ENCODE data around the gene DCST2. TPM values are rescaled to one million over a fixed set of nuclear protein-coding genes. Genes with fewer than 3 reads are reported as not detected.

Gene DCST2
- total and polyA plus RNA-seq, 9 of the 15 experiments (the other 6 are each of a cell fraction or from before 2014, with no cell fraction given): 0.09 to 0.49 (median 0.11) TPM; not detected in 3

- TF ChIP-seq ETV1 (tag; conservative IDR thresholded peaks at IDR 0.05; ENCODE audit: low read depth) (no peak), ZBTB11 (CRISPR knock-in tag; IDR thresholded peaks at IDR 0.05) (no peak), POLR3G (IDR thresholded peaks at IDR 0.05; ENCODE audit: extremely low read depth, insufficient read length, insufficient replicate concordance) (no peak), STAG1 (CRISPR knock-in tag; IDR thresholded peaks at IDR 0.05; ENCODE audit: borderline replicate concordance) (no peak), YBX1 (IDR thresholded peaks at IDR 0.05) (no peak), EP400 (IDR thresholded peaks at IDR 0.05) (no peak), GATAD2A (IDR thresholded peaks at IDR 0.05) (no peak), USF1 (CRISPR knock-in tag; IDR thresholded peaks at IDR 0.05) (no peak), TEAD4 (IDR thresholded peaks at IDR 0.05; ENCODE audit: low read length) (no peak), TEAD4 (CRISPR knock-in tag; IDR thresholded peaks at IDR 0.05; ENCODE audit: borderline replicate concordance) (no peak), SIN3B (IDR thresholded peaks at IDR 0.05; ENCODE audit: low read depth) (no peak)
- TF ChIP-seq, protein P1, sequence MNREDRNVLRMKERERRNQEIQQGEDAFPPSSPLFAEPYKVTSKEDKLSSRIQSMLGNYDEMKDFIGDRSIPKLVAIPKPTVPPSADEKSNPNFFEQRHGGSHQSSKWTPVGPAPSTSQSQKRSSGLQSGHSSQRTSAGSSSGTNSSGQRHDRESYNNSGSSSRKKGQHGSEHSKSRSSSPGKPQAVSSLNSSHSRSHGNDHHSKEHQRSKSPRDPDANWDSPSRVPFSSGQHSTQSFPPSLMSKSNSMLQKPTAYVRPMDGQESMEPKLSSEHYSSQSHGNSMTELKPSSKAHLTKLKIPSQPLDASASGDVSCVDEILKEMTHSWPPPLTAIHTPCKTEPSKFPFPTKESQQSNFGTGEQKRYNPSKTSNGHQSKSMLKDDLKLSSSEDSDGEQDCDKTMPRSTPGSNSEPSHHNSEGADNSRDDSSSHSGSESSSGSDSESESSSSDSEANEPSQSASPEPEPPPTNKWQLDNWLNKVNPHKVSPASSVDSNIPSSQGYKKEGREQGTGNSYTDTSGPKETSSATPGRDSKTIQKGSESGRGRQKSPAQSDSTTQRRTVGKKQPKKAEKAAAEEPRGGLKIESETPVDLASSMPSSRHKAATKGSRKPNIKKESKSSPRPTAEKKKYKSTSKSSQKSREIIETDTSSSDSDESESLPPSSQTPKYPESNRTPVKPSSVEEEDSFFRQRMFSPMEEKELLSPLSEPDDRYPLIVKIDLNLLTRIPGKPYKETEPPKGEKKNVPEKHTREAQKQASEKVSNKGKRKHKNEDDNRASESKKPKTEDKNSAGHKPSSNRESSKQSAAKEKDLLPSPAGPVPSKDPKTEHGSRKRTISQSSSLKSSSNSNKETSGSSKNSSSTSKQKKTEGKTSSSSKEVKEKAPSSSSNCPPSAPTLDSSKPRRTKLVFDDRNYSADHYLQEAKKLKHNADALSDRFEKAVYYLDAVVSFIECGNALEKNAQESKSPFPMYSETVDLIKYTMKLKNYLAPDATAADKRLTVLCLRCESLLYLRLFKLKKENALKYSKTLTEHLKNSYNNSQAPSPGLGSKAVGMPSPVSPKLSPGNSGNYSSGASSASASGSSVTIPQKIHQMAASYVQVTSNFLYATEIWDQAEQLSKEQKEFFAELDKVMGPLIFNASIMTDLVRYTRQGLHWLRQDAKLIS (CRISPR knock-in tag; IDR thresholded peaks at IDR 0.05): no peak
- TF ChIP-seq, protein P2, sequence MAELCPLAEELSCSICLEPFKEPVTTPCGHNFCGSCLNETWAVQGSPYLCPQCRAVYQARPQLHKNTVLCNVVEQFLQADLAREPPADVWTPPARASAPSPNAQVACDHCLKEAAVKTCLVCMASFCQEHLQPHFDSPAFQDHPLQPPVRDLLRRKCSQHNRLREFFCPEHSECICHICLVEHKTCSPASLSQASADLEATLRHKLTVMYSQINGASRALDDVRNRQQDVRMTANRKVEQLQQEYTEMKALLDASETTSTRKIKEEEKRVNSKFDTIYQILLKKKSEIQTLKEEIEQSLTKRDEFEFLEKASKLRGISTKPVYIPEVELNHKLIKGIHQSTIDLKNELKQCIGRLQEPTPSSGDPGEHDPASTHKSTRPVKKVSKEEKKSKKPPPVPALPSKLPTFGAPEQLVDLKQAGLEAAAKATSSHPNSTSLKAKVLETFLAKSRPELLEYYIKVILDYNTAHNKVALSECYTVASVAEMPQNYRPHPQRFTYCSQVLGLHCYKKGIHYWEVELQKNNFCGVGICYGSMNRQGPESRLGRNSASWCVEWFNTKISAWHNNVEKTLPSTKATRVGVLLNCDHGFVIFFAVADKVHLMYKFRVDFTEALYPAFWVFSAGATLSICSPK (IDR thresholded peaks at IDR 0.05; ENCODE audit: borderline replicate concordance): no peak
Observed at GRCh38 chr1:155008015-155008941, 25.3 kb downstream of the DCST2 start (continued).

Data from K562 (cell line).